Measurements from ENCODE around the gene TET2.

DNA sequence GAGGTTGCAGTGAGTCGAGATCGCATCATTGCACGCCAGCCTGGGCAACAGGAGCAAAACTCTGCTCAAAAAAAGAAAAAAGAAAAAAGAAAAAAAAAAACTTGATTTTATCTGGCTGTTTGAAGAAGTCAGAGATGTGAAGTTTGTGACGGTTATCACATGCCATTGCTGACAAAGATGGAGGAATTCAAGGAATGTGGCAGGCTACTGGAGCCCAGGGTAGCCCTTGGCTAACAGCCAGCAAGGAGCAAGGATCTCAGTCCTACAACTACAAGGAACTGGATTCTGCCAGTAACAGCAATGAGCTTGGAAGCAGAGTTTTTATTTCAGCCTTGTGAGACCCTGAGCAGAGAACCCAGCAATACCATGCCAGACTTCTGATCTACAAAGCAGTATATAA is 24.3 kb upstream of the TET2 start:
- TF ChIP-seq, protein P1, sequence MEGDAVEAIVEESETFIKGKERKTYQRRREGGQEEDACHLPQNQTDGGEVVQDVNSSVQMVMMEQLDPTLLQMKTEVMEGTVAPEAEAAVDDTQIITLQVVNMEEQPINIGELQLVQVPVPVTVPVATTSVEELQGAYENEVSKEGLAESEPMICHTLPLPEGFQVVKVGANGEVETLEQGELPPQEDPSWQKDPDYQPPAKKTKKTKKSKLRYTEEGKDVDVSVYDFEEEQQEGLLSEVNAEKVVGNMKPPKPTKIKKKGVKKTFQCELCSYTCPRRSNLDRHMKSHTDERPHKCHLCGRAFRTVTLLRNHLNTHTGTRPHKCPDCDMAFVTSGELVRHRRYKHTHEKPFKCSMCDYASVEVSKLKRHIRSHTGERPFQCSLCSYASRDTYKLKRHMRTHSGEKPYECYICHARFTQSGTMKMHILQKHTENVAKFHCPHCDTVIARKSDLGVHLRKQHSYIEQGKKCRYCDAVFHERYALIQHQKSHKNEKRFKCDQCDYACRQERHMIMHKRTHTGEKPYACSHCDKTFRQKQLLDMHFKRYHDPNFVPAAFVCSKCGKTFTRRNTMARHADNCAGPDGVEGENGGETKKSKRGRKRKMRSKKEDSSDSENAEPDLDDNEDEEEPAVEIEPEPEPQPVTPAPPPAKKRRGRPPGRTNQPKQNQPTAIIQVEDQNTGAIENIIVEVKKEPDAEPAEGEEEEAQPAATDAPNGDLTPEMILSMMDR (conservative IDR thresholded peaks at IDR 0.05; ENCODE audit: low read depth, low read length), result no peak
- no peak for TF ChIP-seq RFX5 (IDR thresholded peaks at IDR 0.05; ENCODE audit: low read depth, low read length)
- TF ChIP-seq, protein P2, sequence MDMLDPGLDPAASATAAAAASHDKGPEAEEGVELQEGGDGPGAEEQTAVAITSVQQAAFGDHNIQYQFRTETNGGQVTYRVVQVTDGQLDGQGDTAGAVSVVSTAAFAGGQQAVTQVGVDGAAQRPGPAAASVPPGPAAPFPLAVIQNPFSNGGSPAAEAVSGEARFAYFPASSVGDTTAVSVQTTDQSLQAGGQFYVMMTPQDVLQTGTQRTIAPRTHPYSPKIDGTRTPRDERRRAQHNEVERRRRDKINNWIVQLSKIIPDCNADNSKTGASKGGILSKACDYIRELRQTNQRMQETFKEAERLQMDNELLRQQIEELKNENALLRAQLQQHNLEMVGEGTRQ (IDR thresholded peaks at IDR 0.05; ENCODE audit: low read depth, low read length), result no peak
- TF ChIP-seq POLR2A (IDR thresholded peaks at IDR 0.05; ENCODE audit: low read depth, low read length), result no peak
- no peak for TF ChIP-seq MAFK (IDR thresholded peaks at IDR 0.05; ENCODE audit: low read depth, low read length)
